Calu3 (cell line): ENCODE data around the gene MCF2L. TPM values are rescaled to one million over a fixed set of nuclear protein-coding genes. Genes with fewer than 3 reads are reported as not detected.

ENCODE experiments used
- BruUV-seq: library from RNA; stranded (reverse); fragments of 400-500 nt; replicated peaks from 2 replicates; lab custom pipeline; 2021; lab: Mats Ljungman, UMichigan
- CTCF ChIA-PET: fragments of 300-600 bp; sonication (Branson Sonifier 250); formaldehyde crosslinking; loops from one replicate; lab custom pipeline; 2022; ENCODE audit warnings: antibody characterized with exemption; lab: Charles Lee
- DNase-seq: peaks from one replicate; pipeline ENCODE4 v3.0.0; 2022
- H3K27ac Mint-ChIP-seq: one replicate; pipeline ENCODE4 v1.8.0; 2022; ENCODE audit warnings: mixed read lengths; ENCODE audit not compliant: unreplicated experiment
- H3K27me3 Mint-ChIP-seq: one replicate; pipeline ENCODE4 v1.8.0; 2022; ENCODE audit warnings: mixed read lengths; ENCODE audit not compliant: unreplicated experiment
- H3K36me3 Mint-ChIP-seq: one replicate; pipeline ENCODE4 v1.8.0; 2022; ENCODE audit warnings: mild to moderate bottlenecking, moderate library complexity, mixed read lengths; ENCODE audit not compliant: insufficient read depth, unreplicated experiment
- H3K4me1 Mint-ChIP-seq: one replicate; pipeline ENCODE4 v1.8.0; 2022; ENCODE audit warnings: mild to moderate bottlenecking, low read depth, mixed read lengths; ENCODE audit not compliant: unreplicated experiment
- H3K4me3 Mint-ChIP-seq: one replicate; pipeline ENCODE4 v1.8.0; 2022; ENCODE audit warnings: mild to moderate bottlenecking, low read depth, moderate library complexity, mixed read lengths; ENCODE audit not compliant: unreplicated experiment
- H3K9me3 Mint-ChIP-seq: one replicate; pipeline ENCODE4 v1.8.0; 2022; ENCODE audit warnings: low read depth, mixed read lengths; ENCODE audit not compliant: unreplicated experiment
- CTCF ChIP-seq: fragments of 200-600 bp; IDR thresholded peaks from one replicate; pipeline ENCODE4 v1.8.0; 2022; ENCODE audit warnings: antibody characterized with exemption; ENCODE audit not compliant: unreplicated experiment
- intact Hi-C: fragments of 100-400 bp; cut with micrococcal nuclease; formaldehyde crosslinking; loops from one replicate; pipeline ENCODE4 v1.10.0; 2022; ENCODE audit not compliant: unreplicated experiment
- total RNA-seq: library from RNA; stranded (reverse); gene quantifications from 2 replicates; pipeline ENCODE4 v1.2.3, GENCODE V29; 2022

MCF2L gene
- total RNA-seq, 1 experiment from 2014 or later, result 12.9 TPM

GRCh38 chr13:113015826-113016525, 47.0 kb downstream of the MCF2L start:
- DNase-seq, result no peak
- no peak for TF ChIP-seq CTCF
- Mint-ChIP-seq H3K27ac (no peak overlapping the region), H3K4me1 (no peaks in the 10 kb centered on the region), H3K9me3 (peaks cover 4% of the 10 kb centered on the region), H3K36me3 (no peaks in the 10 kb centered on the region), H3K27me3 (no peaks in the 10 kb centered on the region), H3K4me3 (no peak overlapping the region)
- intact Hi-C loops, result no loop called here
- CTCF ChIA-PET, result no interaction called here
- no TSS peak for BruUV-seq

- no TSS peak for BruUV-seq
- Mint-ChIP-seq H3K4me1 (no peaks in the 10 kb centered on the region), H3K9me3 (no peaks in the 10 kb centered on the region), H3K36me3 (no peaks in the 10 kb centered on the region), H3K4me3 (no peak overlapping the region), H3K27me3 (no peaks in the 10 kb centered on the region), H3K27ac (no peak overlapping the region)
- CTCF ChIA-PET, result no interaction called here
- no peak for DNase-seq
- intact Hi-C loops, result no loop called here
- no peak for TF ChIP-seq CTCF
Measured at GRCh38 chr13:113016526-113017295, 47.7 kb downstream of the MCF2L start.

- intact Hi-C loops, result no loop called here
- no peak overlapping the region for H3K27ac Mint-ChIP-seq
- CTCF ChIA-PET, result no interaction called here
- H3K27me3 Mint-ChIP-seq, result no peaks in the 10 kb centered on the region
- DNase-seq, result no peak
- H3K9me3 Mint-ChIP-seq, result no peaks in the 10 kb centered on the region
- H3K4me1 Mint-ChIP-seq, result no peaks in the 10 kb centered on the region
- BruUV-seq, result no TSS peak
- no peak overlapping the region for H3K4me3 Mint-ChIP-seq
- H3K36me3 Mint-ChIP-seq, result no peaks in the 10 kb centered on the region
- no peak for TF ChIP-seq CTCF
Measured at GRCh38 chr13:113017506-113018215, 48.6 kb downstream of the MCF2L start.

- no peaks in the 10 kb centered on the region for H3K27me3 Mint-ChIP-seq
- CTCF ChIA-PET, result no interaction called here
- H3K4me3 Mint-ChIP-seq, result no peak overlapping the region
- H3K36me3 Mint-ChIP-seq, result no peaks in the 10 kb centered on the region
- DNase-seq, result no peak
- H3K27ac Mint-ChIP-seq, result no peak overlapping the region
- no TSS peak for BruUV-seq
- intact Hi-C loops, result no loop called here
- TF ChIP-seq CTCF, result no peak
- no peaks in the 10 kb centered on the region for H3K9me3 Mint-ChIP-seq
- no peaks in the 10 kb centered on the region for H3K4me1 Mint-ChIP-seq
Measured at GRCh38 chr13:113018676-113019465, 49.9 kb downstream of the MCF2L start.
